Dermis microvascular lymphatic vessel endothelial cell (primary cell): ENCODE measurements around the gene C7orf25. TPM values are rescaled to one million over a fixed set of nuclear protein-coding genes. Genes with fewer than 3 reads are reported as not detected.

Experiments
- DNase-seq, 2 donors: peaks; one replicate each; pipeline versions ENCODE4 v3.0.0 to v3.0.0-alpha.2; 2010; ENCODE audit warnings: low read depth in 2 of 2
- total RNA-seq: library from RNA; depleted of rRNA; stranded (reverse); fragments of >200 nt; gene quantifications from 2 replicates; pipeline ENCODE4 v1.2.1, GENCODE V29; 2014

Gene C7orf25
- total RNA-seq, 1 donor from 2014 or later, result 2.6 TPM

DNA sequence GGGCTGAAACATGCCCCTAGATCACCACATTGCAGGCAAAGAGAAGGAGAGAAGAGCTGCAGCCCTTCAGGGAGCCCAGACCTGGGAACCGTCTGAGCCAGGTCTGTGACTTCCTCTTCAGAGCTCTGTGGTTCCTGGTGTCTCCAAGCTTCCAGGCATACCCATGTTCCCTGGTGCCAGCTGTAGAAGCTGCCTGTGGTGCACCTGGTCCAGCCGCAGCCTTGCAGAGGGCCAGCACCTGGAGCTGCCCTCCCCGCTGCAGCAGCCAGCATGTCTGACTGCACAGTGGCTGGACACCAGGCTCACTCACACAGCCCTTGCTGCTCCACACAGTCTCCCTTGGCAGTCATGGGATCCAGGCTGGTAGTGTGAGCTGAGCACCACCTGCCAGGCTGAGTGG lies 33.6 kb downstream of the C7orf25 start:
- no peak for DNase-seq

DNA sequence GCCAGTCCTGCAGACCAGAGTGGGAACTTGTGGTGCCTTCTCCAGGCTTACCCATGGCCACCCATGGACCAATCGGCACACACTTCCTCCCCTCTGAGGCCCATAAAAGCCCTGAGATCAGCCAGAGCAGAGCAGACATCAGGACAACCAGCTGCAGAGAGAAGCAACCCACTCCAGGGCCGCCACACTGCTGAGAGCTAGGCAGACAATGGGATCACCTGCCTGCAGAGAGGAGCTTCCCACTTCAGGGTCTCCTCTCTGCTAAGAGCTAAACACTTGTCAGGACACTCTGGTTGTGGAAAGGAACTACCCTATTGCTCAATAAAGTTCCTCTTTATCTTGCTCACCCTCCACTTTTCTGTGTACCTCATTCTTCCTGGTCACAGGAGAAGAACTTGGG lies 34.0 kb downstream of the C7orf25 start:
- DNase-seq, result no peak

DNA sequence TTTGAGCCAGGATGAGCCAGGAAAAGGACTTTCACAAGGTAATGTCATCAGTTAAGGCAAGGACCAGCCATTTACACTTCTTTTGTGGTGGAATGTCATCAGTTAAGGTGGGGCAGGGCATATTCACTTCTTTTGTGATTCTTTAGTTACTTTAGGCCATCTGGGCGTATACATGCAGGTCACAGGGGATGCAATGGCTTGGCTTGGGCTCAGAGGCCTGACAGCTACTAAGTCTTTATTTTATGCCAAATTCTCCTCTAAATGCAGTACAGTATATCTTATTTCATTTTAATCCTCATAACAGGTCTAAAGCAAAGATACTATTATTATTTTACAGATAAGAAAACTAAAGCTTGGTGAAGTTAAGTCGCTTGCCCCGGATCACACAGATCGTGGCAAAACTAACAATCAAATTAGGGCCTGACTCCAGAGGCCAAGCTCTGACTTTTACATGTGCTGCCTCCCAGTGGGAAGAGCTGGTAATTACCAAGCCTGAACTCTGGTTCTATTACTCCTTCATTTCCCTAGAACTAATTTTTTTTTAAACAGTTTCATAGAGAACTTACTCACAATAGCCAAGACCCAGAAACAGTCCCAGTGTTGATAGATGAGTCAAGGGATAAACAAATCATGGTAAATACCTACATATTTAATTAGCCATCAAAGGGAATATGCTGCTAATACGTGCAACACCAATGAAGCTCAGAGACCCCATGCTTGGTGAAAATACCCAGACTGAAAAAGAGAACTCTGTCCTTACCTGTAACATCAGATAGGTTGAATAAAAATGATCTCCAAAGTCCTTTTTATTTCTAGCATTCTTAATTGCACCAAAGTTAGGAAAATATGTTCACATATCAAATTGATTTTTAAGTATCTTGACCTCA lies 35.4 kb downstream of the C7orf25 start:
- peak; percentile 18 to 61 for DNase-seq

DNA sequence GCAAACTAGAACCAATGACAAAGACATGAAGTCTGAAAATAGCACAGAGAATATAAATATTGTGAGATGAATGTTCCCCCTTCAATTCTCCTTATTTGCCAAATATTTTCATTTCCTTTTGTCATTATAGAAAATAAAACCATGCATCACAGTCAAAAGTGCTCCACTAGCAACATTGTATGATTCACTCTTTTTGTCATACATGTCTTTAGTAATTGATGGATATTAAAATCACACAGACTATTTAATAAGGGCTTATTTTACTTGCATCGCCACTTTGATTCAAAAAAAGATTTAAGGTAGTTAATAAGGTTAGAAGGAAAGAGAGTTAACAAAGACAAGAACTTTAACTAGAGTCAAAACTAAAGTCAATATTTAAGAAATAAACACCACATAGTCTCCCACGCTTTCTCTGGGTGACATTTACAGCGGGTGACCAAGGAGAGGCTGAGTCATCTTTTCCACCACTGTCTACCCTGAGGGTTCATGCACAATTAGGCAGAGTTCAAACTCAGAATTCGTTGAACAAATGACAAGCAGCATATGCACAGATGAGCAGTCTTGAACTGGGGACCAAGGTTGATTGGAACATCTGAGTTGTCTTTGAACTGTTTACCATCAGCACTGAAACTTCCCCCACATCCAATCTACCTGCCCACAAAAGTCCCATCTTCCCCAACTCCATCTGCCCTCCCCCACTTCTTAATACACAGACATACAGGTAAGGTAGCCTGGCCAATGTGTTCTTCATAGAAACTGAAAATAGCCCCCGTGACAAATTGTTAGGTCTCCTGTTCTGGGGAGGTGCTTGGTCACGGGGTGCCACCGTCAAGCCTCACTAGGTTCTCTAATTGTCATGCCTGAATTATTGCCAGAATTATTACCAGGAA lies 42.5 kb downstream of the C7orf25 start:
- DNase-seq, result no peak

DNA sequence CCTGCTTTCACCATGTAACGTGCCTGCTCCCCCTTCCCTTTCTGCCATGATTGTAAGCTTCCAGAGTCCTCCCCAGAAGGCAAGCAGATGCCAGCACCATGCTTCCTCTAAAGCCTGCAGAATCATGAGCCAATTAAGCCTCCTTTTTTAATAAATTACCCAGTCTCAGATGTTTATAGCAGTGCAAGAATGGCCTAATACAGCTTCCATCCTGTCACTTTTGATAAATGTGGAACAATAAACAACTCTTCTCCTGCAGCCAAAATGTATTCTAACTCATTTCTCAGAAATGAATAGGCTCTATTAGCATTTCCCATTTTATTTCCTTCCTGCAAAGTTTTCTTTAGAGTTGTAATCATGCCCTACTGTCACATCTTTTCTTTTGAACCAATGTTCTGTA lies 43.4 kb downstream of the C7orf25 start:
- no peak for DNase-seq

Other genes with a start within 250 kb of the C7orf25 start
- gene PSMA2, start 20.1 kb upstream of the C7orf25 start, total RNA-seq, result 57.1 and 72.0 TPM in 2 replicates
- gene MRPL32, start 20.3 kb upstream of the C7orf25 start, total RNA-seq, result 57.4 and 59.6 TPM in 2 replicates
- not detected in 2 replicates for gene HECW1, start 200.6 kb upstream of the C7orf25 start, total RNA-seq